GM12878 (cell line): Measurements from ENCODE around the gene SPAG16. TPM values are rescaled to one million over a fixed set of nuclear protein-coding genes. Genes with fewer than 3 reads are reported as not detected.
A peak's percentile ranks its signal among the peaks of the same experiment; 100 is the strongest.

Source experiments
- ATAC-seq: fragments of 200-7000 bp; cut with Tn5 transposase; 3 replicates; pipeline ENCODE4 v1.9.1; 2020; ENCODE audit warnings: mild to moderate bottlenecking, moderate library complexity
- BruUV-seq: library from RNA; stranded (reverse); fragments of 400-500 nt; replicated peaks from 2 replicates; lab custom pipeline; 2021; lab: Mats Ljungman, UMichigan
- CTCF ChIA-PET: fragments of 300-600 bp; sonication (Branson Sonifier 250); formaldehyde crosslinking; extraction: SDS; loops from one replicate; lab custom pipeline; 2021; ENCODE audit warnings: inconsistent platforms; lab: Yijun Ruan, JAX
- POLR2A ChIA-PET: fragments of 350-600 bp; formaldehyde crosslinking; extraction: SDS; loops from one replicate; lab custom pipeline; 2021; ENCODE audit warnings: inconsistent platforms; lab: Charles Lee
- RAD21 ChIA-PET: fragments of 300-600 bp; sonication (Branson Sonifier 250); formaldehyde crosslinking; loops from one replicate; lab custom pipeline; 2023; ENCODE audit warnings: antibody characterized with exemption; ENCODE audit not compliant: unreplicated experiment; lab: Charles Lee
- SMC1A ChIA-PET: fragments of 300-600 bp; sonication (Branson Sonifier 250); formaldehyde crosslinking; loops from one replicate; lab custom pipeline; 2023; ENCODE audit not compliant: unreplicated experiment, uncharacterized antibody; lab: Charles Lee
- DNase-seq: peaks from one replicate; pipeline ENCODE4 v3.0.0-alpha.2; 2011; ENCODE audit warnings: low read depth, low spot score
- FAIRE-seq: peaks from 3 replicates; lab custom pipeline; 2011; peaks lifted over from hg19 to GRCh38; lab: Jason Lieb, UNC
- H2AFZ ChIP-seq: 2 replicates; pipeline ENCODE4 v1.6.0; 2011; ENCODE audit warnings: low read depth, low read length, control low read depth; ENCODE audit not compliant: control insufficient read depth
- H3K27ac ChIP-seq: 2 replicates; pipeline ENCODE4 v1.5.1; 2011; ENCODE audit warnings: control low read depth; ENCODE audit not compliant: control insufficient read depth, insufficient read depth
- H3K27me3 ChIP-seq, 2 experiments: replicated peaks in 1 of 2; 2 replicates each; pipeline versions ENCODE4 v1.6.0 to v1.6.1; 2011; ENCODE audit warnings: low read length in 1 of 2; ENCODE audit not compliant: control insufficient read depth in 2 of 2, insufficient read depth in 2 of 2
- H3K36me3 ChIP-seq, 2 experiments: 2 replicates each; pipeline ENCODE4 v1.5.1; 2011; ENCODE audit warnings: low read length in 1 of 2; ENCODE audit not compliant: control insufficient read depth in 2 of 2, insufficient read depth in 2 of 2
- H3K4me1 ChIP-seq: 2 replicates; pipeline ENCODE4 v1.6.1; 2011; ENCODE audit warnings: mild to moderate bottlenecking, low read length, moderate library complexity, mixed read lengths; ENCODE audit not compliant: control insufficient read depth, insufficient read depth
- H3K4me2 ChIP-seq: 2 replicates; pipeline ENCODE4 v1.6.0; 2011; ENCODE audit warnings: control low read depth; ENCODE audit not compliant: control insufficient read depth, insufficient read depth
- H3K4me3 ChIP-seq: fragments of 200-600 bp; sonication (generic); 2 replicates; pipeline ENCODE4 v1.5.1; 2016
- H3K79me2 ChIP-seq: 2 replicates; pipeline ENCODE4 v1.6.0; 2011; ENCODE audit warnings: low read length; ENCODE audit not compliant: control insufficient read depth, insufficient read depth
- H3K9ac ChIP-seq: 2 replicates; pipeline ENCODE4 v1.8.0; 2011; ENCODE audit warnings: low read length, control low read depth, mixed read lengths; ENCODE audit not compliant: control insufficient read depth, insufficient read depth
- H3K9me3 ChIP-seq: replicated peaks from 3 replicates; pipeline ENCODE4 v1.5.1; 2011; ENCODE audit warnings: mild to moderate bottlenecking, low read length; ENCODE audit not compliant: control insufficient read depth, insufficient read depth
- H4K20me1 ChIP-seq: 2 replicates; pipeline ENCODE4 v1.6.0; 2011; ENCODE audit not compliant: control insufficient read depth, insufficient read depth
- BMI1 ChIP-seq: fragments of 450-650 bp; IDR thresholded peaks from 2 replicates; pipeline ENCODE4 v1.6.1; 2016; ENCODE audit warnings: mild to moderate bottlenecking, moderate library complexity, borderline replicate concordance
- CEBPB ChIP-seq, 2 experiments: fragments of 150-350 bp in 1 of 2; IDR thresholded peaks; 2 replicates each; pipeline ENCODE4 v1.6.1; 2012 to 2014; ENCODE audit warnings: low read depth in 2 of 2, low read length in 2 of 2, borderline replicate concordance in 1 of 2, inconsistent platforms in 1 of 2
- EGR1 ChIP-seq, 2 experiments: IDR thresholded peaks; 1 replicate in 1 of 2; 2 replicates in 1 of 2; pipeline ENCODE4 v1.6.1; 2011 to 2012; ENCODE audit warnings: low read depth in 2 of 2, low read length in 2 of 2, borderline replicate concordance in 1 of 2, mild to moderate bottlenecking in 1 of 2, moderate library complexity in 1 of 2
- FOXK2 ChIP-seq: fragments of 450-650 bp; IDR thresholded peaks from 2 replicates; pipeline ENCODE4 v1.6.1; 2017; ENCODE audit warnings: mild to moderate bottlenecking, moderate library complexity
- KLF5 ChIP-seq: fragments of 450-650 bp; IDR thresholded peaks from 2 replicates; pipeline ENCODE4 v1.6.1; 2014; ENCODE audit warnings: mild to moderate bottlenecking; ENCODE audit not compliant: partially characterized antibody
- NBN ChIP-seq: fragments of 450-650 bp; IDR thresholded peaks from 2 replicates; pipeline ENCODE4 v1.6.1; 2016
- NRF1 ChIP-seq: conservative IDR thresholded peaks from 2 replicates; pipeline ENCODE4 v1.6.1; 2011; ENCODE audit warnings: mild to moderate bottlenecking, low read depth, low read length, improper control_type of control experiment
- PAX8 ChIP-seq: fragments of 450-650 bp; IDR thresholded peaks from 2 replicates; pipeline ENCODE4 v1.6.1; 2017; ENCODE audit warnings: mild to moderate bottlenecking, moderate library complexity
- SREBF1 ChIP-seq: IDR thresholded peaks from 2 replicates; pipeline ENCODE4 v1.6.1; 2012; ENCODE audit warnings: mild to moderate bottlenecking, low read length
- SUPT20H ChIP-seq: IDR thresholded peaks from 2 replicates; pipeline ENCODE4 v1.6.1; 2011; ENCODE audit warnings: low read depth, mild to moderate bottlenecking, low read length, moderate library complexity, borderline replicate concordance; ENCODE audit not compliant: control insufficient read depth
- ZNF384 ChIP-seq: IDR thresholded peaks from 2 replicates; pipeline ENCODE4 v1.6.1; 2012; ENCODE audit warnings: low read depth, mild to moderate bottlenecking, low read length, improper control_type of control experiment, borderline replicate concordance
- WGBS: methylation state at CpG from one replicate; pipeline ENCODE4 v1.1.6; 2016; ENCODE audit warnings: low lambda C conversion rate; ENCODE audit not compliant: insufficient replicate concordance, insufficient coverage; ENCODE audit errors: missing lambda C conversion rate; 5-methylcytosine and 5-hydroxymethylcytosine counted together
- in situ Hi-C: fragments of 300-500 bp; cut with MboI; formaldehyde crosslinking; loops from 9 replicates; pipeline ENCODE4 v1.14.3; 2018; ENCODE audit warnings: mixed read lengths
- intact Hi-C: fragments of 100-400 bp; cut with micrococcal nuclease; formaldehyde crosslinking; loops from one replicate; pipeline ENCODE4 v1.14.2; 2022; ENCODE audit not compliant: unreplicated experiment
- polyA plus RNA-seq, 11 experiments: library from polyadenylated mRNA; depleted of rRNA in 4 of 11; unstranded in 6 of 11; stranded (reverse) in 5 of 11; fragments of >200 nt; fragmentation: Nextera tagmentation in 4 of 11; fragmentation: Illumina TruSeq in 1 of 11; extraction: Ambion mirVana in 4 of 11; extraction: Trizol in 1 of 11; gene quantifications; 1 replicate in 1 of 11; 2 replicates in 10 of 11; pipeline versions ENCODE4 v1.2.1 to v1.2.3, GENCODE V29; 2011 to 2016; ENCODE audit warnings: inconsistent platforms in 2 of 11, missing spikeins in 2 of 11, low read depth in 1 of 11
- total RNA-seq, 4 experiments: library from RNA; depleted of rRNA in 3 of 4; stranded (reverse); fragments of >200 nt in 3 of 4; fragmentation: Illumina TruSeq in 1 of 4; extraction: Trizol in 1 of 4; gene quantifications; 2 replicates each; pipeline versions ENCODE4 v1.2.1 to v1.2.3, GENCODE V29; 2013 to 2021
- TF ChIP-seq, protein P1 (sequence below): fragments of 450-650 bp; IDR thresholded peaks from 2 replicates; pipeline ENCODE4 v1.6.1; 2017; ENCODE audit warnings: mild to moderate bottlenecking, moderate library complexity
- TF ChIP-seq, protein P2 (sequence below): IDR thresholded peaks from 2 replicates; pipeline ENCODE4 v1.6.1; 2012; ENCODE audit warnings: low read depth, low read length, improper control_type of control experiment

Gene SPAG16
- total and polyA plus RNA-seq, 10 of the 15 experiments (the other 5 are each of a cell fraction or from before 2014, with no cell fraction given) = 6.0 to 25.0 (median 15.2) TPM

DNA sequence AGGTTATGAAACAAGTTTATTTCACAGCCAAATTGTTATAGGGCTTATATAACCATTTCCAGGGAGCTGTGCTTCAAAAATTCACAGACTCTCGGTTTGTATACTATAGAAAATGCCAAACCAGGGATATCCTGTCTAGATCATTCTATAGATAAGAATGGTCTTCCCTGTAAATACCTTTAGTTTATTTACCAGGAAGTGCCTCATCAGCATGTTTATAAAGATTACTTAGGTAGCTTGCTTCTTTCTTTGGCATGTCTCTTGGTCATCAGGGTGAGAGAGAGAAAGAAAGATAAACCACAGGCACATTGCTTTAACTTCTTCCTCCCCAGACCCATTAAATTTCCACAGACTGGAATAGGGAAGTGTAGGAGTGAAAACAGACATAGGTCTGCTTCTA lies 439.4 kb downstream of the SPAG16 start:
- no peak overlapping the region for H3K4me2 ChIP-seq
- H2AFZ ChIP-seq = peak overlapping the region; percentile 47
- SMC1A ChIA-PET = interaction anchor here (0.6 to 1.7 kb wide), 5 partner anchors 10 to 96 kb away, joined by 3 to 8 read pairs (median 5); no protein-coding TSS in a partner anchor
- H3K4me3 ChIP-seq = no peak overlapping the region
- no peaks in the 10 kb centered on the region for H3K79me2 ChIP-seq
- POLR2A ChIA-PET = no interaction called here
- CTCF ChIA-PET = no interaction called here
- no peak for DNase-seq
- intact Hi-C loops = no loop called here
- RAD21 ChIA-PET = interaction anchor here (0.8 kb wide), 1 partner anchor 33 kb away, joined by 3 read pairs; no protein-coding TSS in a partner anchor
- no peaks in the 10 kb centered on the region for H3K4me1 ChIP-seq
- no peaks in the 10 kb centered on the region for H3K27me3 ChIP-seq
- no peaks in the 10 kb centered on the region for H4K20me1 ChIP-seq
- in situ Hi-C loops = no loop called here
- no peaks in the 10 kb centered on the region for H3K36me3 ChIP-seq
- no peaks in the 10 kb centered on the region for H3K9me3 ChIP-seq
- no peak overlapping the region for H3K27ac ChIP-seq
- no TSS peak for BruUV-seq
- no peak for TF ChIP-seq NBN
- no peak for TF ChIP-seq SREBF1
- TF ChIP-seq, protein P1, sequence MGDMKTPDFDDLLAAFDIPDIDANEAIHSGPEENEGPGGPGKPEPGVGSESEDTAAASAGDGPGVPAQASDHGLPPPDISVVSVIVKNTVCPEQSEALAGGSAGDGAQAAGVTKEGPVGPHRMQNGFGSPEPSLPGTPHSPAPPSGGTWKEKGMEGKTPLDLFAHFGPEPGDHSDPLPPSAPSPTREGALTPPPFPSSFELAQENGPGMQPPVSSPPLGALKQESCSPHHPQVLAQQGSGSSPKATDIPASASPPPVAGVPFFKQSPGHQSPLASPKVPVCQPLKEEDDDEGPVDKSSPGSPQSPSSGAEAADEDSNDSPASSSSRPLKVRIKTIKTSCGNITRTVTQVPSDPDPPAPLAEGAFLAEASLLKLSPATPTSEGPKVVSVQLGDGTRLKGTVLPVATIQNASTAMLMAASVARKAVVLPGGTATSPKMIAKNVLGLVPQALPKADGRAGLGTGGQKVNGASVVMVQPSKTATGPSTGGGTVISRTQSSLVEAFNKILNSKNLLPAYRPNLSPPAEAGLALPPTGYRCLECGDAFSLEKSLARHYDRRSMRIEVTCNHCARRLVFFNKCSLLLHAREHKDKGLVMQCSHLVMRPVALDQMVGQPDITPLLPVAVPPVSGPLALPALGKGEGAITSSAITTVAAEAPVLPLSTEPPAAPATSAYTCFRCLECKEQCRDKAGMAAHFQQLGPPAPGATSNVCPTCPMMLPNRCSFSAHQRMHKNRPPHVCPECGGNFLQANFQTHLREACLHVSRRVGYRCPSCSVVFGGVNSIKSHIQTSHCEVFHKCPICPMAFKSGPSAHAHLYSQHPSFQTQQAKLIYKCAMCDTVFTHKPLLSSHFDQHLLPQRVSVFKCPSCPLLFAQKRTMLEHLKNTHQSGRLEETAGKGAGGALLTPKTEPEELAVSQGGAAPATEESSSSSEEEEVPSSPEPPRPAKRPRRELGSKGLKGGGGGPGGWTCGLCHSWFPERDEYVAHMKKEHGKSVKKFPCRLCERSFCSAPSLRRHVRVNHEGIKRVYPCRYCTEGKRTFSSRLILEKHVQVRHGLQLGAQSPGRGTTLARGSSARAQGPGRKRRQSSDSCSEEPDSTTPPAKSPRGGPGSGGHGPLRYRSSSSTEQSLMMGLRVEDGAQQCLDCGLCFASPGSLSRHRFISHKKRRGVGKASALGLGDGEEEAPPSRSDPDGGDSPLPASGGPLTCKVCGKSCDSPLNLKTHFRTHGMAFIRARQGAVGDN = no peak
- TF ChIP-seq EGR1 (IDR thresholded peaks at IDR 0.05; ENCODE audit: borderline replicate concordance in 1 of 2, low read depth in 2 of 2, low read length in 2 of 2) = no peak
- TF ChIP-seq CEBPB (IDR thresholded peaks at IDR 0.05; ENCODE audit: borderline replicate concordance in 1 of 2, low read depth in 2 of 2, low read length in 2 of 2) = no peak
- no peak for TF ChIP-seq NRF1
- no peak for TF ChIP-seq SUPT20H
- TF ChIP-seq, protein P2, sequence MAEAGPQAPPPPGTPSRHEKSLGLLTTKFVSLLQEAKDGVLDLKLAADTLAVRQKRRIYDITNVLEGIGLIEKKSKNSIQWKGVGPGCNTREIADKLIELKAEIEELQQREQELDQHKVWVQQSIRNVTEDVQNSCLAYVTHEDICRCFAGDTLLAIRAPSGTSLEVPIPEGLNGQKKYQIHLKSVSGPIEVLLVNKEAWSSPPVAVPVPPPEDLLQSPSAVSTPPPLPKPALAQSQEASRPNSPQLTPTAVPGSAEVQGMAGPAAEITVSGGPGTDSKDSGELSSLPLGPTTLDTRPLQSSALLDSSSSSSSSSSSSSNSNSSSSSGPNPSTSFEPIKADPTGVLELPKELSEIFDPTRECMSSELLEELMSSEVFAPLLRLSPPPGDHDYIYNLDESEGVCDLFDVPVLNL = no peak
- no peak for TF ChIP-seq KLF5
- TF ChIP-seq BMI1 = no peak
- TF ChIP-seq ZNF384 = no peak
- TF ChIP-seq PAX8 = no peak
- no peak for TF ChIP-seq FOXK2
- FAIRE-seq = no peak
- H3K9ac ChIP-seq = no peak overlapping the region
- no peak for ATAC-seq
- WGBS = 4% methylated on average over 1 of the region's 1 CpG
